ENCODE measurements around the gene POLR1A.

POLR1A gene

DNA sequence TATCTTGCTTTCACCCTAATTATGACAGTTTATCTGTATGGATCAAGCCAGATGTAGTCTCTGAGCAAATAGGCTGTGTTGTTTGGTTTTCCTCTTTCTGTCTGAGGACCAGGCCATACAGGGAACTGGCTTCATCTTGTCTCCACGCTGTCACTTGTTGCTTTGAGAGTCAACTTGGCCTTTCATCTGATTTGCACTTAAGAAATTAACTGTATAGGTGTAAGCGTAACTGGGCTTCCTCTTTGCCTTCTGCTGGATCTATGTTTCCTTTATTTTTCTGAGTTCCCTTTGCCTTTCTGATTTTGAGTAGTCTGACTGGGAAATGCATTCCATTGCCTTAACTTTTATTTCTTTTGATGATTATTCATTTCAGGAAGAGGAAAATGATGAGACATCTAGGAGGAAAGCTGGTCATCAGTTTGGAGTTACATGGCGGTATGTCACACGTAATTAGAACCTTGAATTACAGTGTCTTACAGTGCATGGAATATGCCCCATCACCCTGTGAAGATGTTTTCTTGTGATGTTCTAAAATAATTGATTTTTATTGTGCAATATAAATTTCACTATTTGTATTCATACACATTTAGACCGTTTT is 17.7 kb upstream of the POLR1A start:
- Mint-ChIP-seq H3K27me3 (no peaks in the 10 kb centered on the region), H3K36me3 (ENCODE audit: low read depth) (peaks cover 97% of the 10 kb centered on the region), H3K4me1 (ENCODE audit: low read depth) (no peaks in the 10 kb centered on the region), H3K4me3 (no peak overlapping the region), H3K27ac (no peak overlapping the region), H3K9me3 (no peaks in the 10 kb centered on the region)
- DNase-seq = no peak

DNA sequence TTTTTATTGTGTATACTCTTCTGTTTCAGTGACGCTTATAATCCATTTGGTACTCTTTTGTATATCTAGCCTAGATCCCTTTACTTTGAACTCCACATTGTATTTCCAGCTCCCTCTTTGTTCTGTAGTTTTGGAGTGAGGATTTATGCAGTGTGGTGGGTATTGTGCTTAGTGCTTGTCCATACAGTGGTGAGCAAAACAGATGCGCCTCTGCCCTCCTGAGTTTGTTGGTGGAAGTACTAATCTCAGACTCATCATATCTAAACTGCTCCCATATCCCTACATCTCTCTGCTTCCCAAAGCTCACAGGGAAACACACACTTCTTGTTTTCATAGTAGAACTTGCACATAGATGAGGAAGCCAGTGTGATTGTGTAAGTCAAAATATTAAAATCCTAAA is 12.4 kb upstream of the POLR1A start:
- Mint-ChIP-seq H3K27me3 (no peaks in the 10 kb centered on the region), H3K9me3 (no peaks in the 10 kb centered on the region), H3K36me3 (ENCODE audit: low read depth) (peaks cover 97% of the 10 kb centered on the region), H3K4me3 (no peak overlapping the region), H3K4me1 (ENCODE audit: low read depth) (peaks cover 12% of the 10 kb centered on the region), H3K27ac (no peak overlapping the region)
- DNase-seq = no peak

DNA sequence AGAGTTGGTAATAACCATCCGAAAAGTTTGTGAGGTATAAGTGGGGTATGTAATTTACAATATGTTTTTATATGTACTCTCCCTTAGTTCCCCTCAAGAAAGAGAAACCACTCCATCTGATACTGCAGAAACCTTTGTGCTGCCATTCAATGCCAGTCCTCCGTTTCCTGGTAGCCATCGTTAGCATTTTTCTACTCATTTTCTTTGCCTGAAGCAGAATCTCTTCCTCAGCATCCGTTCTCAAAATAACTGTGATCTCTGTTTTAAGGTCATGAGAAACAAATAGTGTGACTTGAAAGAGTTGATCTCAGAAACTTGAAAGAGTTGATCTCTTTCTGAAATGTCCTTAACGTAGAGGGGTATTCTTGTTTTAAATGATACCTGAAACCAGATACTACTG is 1.3 kb upstream of the POLR1A start:
- Mint-ChIP-seq H3K9me3 (no peaks in the 10 kb centered on the region), H3K4me1 (ENCODE audit: low read depth) (peaks cover 59% of the 10 kb centered on the region)

DNA sequence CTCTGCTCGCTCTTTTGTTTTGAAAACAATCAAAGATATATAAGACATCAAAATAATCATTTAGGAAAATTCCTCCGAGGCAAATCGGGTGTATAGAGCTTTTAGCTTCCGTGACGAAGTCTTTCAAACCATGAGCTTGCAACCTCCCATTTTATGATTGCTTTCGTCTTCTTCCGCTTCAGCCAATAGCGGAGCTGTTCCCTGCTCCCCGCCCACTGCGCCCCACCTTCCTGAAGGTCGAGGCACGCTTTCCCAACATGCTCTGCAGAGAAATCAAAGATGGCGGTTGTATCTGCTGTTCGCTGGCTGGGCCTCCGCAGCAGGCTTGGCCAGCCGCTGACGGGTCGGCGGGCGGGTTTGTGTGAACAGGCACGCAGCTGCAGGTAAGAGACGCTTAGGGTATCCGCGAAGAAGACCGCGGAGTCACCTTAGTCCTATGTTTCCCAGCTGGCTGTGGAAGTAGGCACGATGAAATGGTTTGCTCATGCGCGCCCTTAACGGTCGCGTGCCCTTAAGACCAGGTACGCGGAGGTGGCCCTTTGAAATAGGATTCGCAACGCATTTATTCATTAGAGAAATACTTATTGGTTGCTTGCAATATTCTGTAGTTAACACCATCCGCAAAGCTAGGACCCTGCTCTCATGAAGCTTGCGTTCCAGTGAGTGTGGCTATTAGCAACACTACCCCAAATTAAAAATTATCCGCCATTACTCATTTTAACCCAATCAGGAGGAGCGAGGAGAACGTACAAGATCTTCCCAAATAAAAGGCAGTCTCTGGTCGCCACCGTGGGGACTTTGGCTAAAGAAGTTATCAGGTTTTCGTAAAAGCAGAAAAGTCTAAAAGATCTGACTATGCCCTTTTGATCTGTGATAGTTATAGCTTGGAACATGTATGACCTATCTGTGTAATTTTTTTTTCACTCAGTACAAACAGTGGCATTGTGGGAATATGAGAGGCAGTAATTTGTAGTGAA is 571 bp upstream of the POLR1A start, which contains the start of gene PTCD3:
Gene PTCD3, plus strand, starts transcription at position 267 of the 977 bp plus-strand sequence. Its CDS starts 13 bp downstream, at position 280.
- Mint-ChIP-seq H3K4me1 (ENCODE audit: low read depth) (peaks cover 66% of the 10 kb centered on the region), H3K27ac (peak within 1 kb of the TSS; percentile 98), H3K9me3 (no peaks in the 10 kb centered on the region), H3K27me3 (no peaks in the 10 kb centered on the region), H3K4me3 (peak within 1 kb of the TSS; percentile 92), H3K36me3 (ENCODE audit: low read depth) (peaks cover 94% of the 10 kb centered on the region)
- DNase-seq = peak; percentile 93

More for the DNA sequence above, 1.3 kb upstream of the POLR1A start:
- H3K36me3 Mint-ChIP-seq (ENCODE audit: low read depth) = peaks cover 93% of the 10 kb centered on the region
- no peaks in the 10 kb centered on the region for H3K27me3 Mint-ChIP-seq
- no peak for DNase-seq
- peak overlapping the region; percentile 92 for H3K4me3 Mint-ChIP-seq
- peak overlapping the region; percentile 98 for H3K27ac Mint-ChIP-seq

- Mint-ChIP-seq H3K9me3 (no peaks in the 10 kb centered on the region), H3K4me1 (ENCODE audit: low read depth) (peaks cover 52% of the 10 kb centered on the region), H3K27ac (peak overlapping the region; percentile 53), H3K27me3 (no peaks in the 10 kb centered on the region), H3K4me3 (no peak overlapping the region), H3K36me3 (ENCODE audit: low read depth) (peaks cover 95% of the 10 kb centered on the region)
- DNase-seq = no peak
Observed at GRCh38 chr2:86102157-86102556, 3.5 kb downstream of the POLR1A start.

- H3K27ac Mint-ChIP-seq = no peak overlapping the region
- no peaks in the 10 kb centered on the region for H3K9me3 Mint-ChIP-seq
- H3K36me3 Mint-ChIP-seq (ENCODE audit: low read depth) = peaks cover 97% of the 10 kb centered on the region
- H3K4me3 Mint-ChIP-seq = no peak overlapping the region
- H3K4me1 Mint-ChIP-seq (ENCODE audit: low read depth) = peaks cover 39% of the 10 kb centered on the region
- no peaks in the 10 kb centered on the region for H3K27me3 Mint-ChIP-seq
- no peak for DNase-seq
Observed at GRCh38 chr2:86097913-86098312, 7.8 kb downstream of the POLR1A start.

- Mint-ChIP-seq H3K27me3 (no peaks in the 10 kb centered on the region), H3K4me1 (ENCODE audit: low read depth) (peaks cover 33% of the 10 kb centered on the region), H3K9me3 (no peaks in the 10 kb centered on the region), H3K4me3 (no peak overlapping the region), H3K36me3 (ENCODE audit: low read depth) (peaks cover 97% of the 10 kb centered on the region), H3K27ac (no peak overlapping the region)
- DNase-seq = no peak
Observed at GRCh38 chr2:86097114-86097896, 8.4 kb downstream of the POLR1A start.

GRCh38 chr2:86094229-86094628 is 11.5 kb downstream of the POLR1A start:
- no peaks in the 10 kb centered on the region for H3K9me3 Mint-ChIP-seq
- H3K4me1 Mint-ChIP-seq (ENCODE audit: low read depth) = peaks cover 18% of the 10 kb centered on the region
- no peaks in the 10 kb centered on the region for H3K27me3 Mint-ChIP-seq
- H3K36me3 Mint-ChIP-seq (ENCODE audit: low read depth) = peaks cover 92% of the 10 kb centered on the region
- DNase-seq = no peak
- no peak overlapping the region for H3K4me3 Mint-ChIP-seq
- H3K27ac Mint-ChIP-seq = no peak overlapping the region

DNA sequence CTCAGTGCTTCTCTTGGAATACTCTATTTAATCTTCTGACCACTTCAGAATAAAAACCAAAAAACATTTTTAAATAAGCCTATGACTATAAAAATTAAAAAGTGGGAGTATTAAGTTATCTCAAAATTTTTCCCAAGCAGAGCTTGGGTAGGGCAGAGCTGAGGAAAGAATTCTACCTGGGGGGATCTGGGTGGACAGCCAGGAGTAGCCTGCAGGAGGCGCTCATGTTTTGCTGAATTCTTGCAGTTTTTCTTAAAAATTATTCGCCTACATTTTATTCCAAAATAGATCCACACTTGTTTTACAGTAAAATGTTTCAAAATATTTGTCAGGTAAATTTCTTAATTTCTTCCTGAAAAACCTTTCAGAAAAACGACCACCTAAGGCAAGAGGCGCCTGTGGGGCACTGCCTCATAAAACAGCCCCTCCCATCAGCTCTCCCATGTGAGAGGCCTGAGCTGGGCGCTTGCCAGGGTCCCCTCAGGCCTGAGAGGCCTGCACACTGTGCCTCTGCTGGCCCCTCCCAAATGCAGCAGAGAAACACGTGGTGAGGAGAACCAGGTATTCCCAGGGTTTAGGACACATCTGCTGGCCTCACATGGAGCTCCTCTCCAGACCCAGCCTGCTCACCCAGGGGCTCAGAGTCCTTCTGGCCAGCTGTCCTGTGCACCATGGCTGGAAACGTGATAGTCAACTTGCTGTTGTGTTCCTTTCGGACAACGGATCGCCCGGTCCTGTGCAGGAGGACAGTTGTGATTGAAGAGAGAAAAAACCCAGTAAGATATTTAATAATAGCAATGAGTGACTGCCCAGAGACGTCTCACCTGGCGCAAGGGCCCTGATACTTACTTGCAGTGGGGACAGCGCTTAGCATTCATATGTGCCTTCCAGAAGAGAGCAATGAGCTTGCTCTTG is 17.5 kb downstream of the POLR1A start:
- Mint-ChIP-seq H3K27ac (no peak overlapping the region), H3K27me3 (no peaks in the 10 kb centered on the region), H3K4me3 (no peak overlapping the region), H3K36me3 (ENCODE audit: low read depth) (peaks cover 91% of the 10 kb centered on the region), H3K4me1 (ENCODE audit: low read depth) (no peaks in the 10 kb centered on the region), H3K9me3 (no peaks in the 10 kb centered on the region)
- DNase-seq = no peak

DNA sequence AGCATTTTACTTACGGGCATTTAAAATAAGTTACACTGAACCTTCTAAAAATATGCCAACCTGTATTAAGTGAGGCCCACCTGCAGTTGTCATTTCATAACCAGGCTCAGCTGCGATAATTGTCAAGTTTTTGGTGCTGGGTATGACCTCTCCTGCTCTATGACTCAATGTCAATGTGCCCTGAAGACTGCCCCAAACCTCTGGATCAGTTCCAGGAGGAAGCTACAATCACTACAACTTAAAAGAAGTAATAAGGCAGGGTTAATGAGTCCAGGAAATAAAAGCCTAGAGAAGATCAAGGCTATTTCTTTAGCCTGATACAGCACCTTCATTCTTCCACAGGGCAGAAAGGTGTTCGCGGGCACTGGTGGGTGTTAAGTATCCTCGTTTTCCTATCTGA is 22.9 kb downstream of the POLR1A start:
- Mint-ChIP-seq H3K4me1 (ENCODE audit: low read depth) (peaks cover 27% of the 10 kb centered on the region), H3K4me3 (no peak overlapping the region), H3K9me3 (no peaks in the 10 kb centered on the region), H3K36me3 (ENCODE audit: low read depth) (peaks cover 98% of the 10 kb centered on the region), H3K27ac (peak overlapping the region; percentile 44), H3K27me3 (no peaks in the 10 kb centered on the region)
- DNase-seq = no peak

DNA sequence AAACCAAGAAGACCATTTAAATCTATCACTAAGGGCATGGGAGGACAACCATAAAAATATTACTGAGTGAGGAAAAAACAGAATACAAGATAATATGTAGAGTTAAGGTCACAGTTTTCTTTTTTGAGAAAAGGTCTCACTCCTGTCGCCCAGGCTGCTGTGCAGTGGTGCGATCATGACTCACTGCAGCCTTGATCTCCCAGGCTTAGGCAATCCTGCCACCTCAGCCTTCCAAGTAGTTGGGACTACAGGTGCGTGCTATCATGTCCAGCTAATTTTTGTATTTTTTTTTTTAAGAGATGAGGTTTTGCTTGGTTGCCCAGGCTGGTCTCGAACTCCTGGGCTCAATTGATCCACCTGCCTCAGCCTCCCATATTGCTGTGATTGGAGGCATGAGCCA is 24.0 kb downstream of the POLR1A start:
- H3K27me3 Mint-ChIP-seq = no peaks in the 10 kb centered on the region
- no peak overlapping the region for H3K4me3 Mint-ChIP-seq
- peaks cover 98% of the 10 kb centered on the region for H3K36me3 Mint-ChIP-seq (ENCODE audit: low read depth)
- no peak for DNase-seq
- peaks cover 28% of the 10 kb centered on the region for H3K4me1 Mint-ChIP-seq (ENCODE audit: low read depth)
- H3K9me3 Mint-ChIP-seq = no peaks in the 10 kb centered on the region
- H3K27ac Mint-ChIP-seq = no peak overlapping the region

GRCh38 chr2:86079981-86080911 is 25.4 kb downstream of the POLR1A start:
- Mint-ChIP-seq H3K4me3 (no peak overlapping the region), H3K9me3 (no peaks in the 10 kb centered on the region), H3K27me3 (no peaks in the 10 kb centered on the region), H3K4me1 (ENCODE audit: low read depth) (peaks cover 28% of the 10 kb centered on the region), H3K27ac (peak overlapping the region; percentile 65), H3K36me3 (ENCODE audit: low read depth) (peaks cover 98% of the 10 kb centered on the region)
- DNase-seq = peak; percentile 81

Data from activated T-cell treated with anti-CD3 and anti-CD28 coated beads, Interleukin-2, amount 50 U/mL, for 24 hours (primary cell).